Subcutaneous adipose tissue (tissue), 4 donors: Measurements from ENCODE around the gene BAX. TPM values are rescaled to one million over a fixed set of nuclear protein-coding genes. Genes with fewer than 3 reads are reported as not detected.

Source experiments
- CTCF ChIP-seq: fragments of 450-650 bp; IDR thresholded peaks from one replicate; pipeline ENCODE4 v1.5.1; 2016; ENCODE audit warnings: low read depth, mild to moderate bottlenecking, control low read depth, antibody characterized with exemption, moderate library complexity
- total RNA-seq, 4 donors: library from RNA; depleted of rRNA; stranded (reverse); fragments of >200 nt; gene quantifications; one replicate each; pipeline ENCODE4 v1.1.0, GENCODE V29; 2016

The BAX gene
- total RNA-seq, 4 donors from 2014 or later = 21.0 to 37.2 (median 31.2) TPM

- TF ChIP-seq CTCF = no peak
These were observed 10.5 kb downstream of the BAX start, which contains the start of gene FTL for GRCh38 chr19:48965040-48965805. Gene FTL, plus strand, starts transcription at chr19:48965309. Its CDS starts 199 bp downstream, at chr19:48965508.

GRCh38 chr19:48965806-48966540 is 11.3 kb downstream of the BAX start:
- no peak for TF ChIP-seq CTCF

- no peak for TF ChIP-seq CTCF
These were observed 12.1 kb downstream of the BAX start for GRCh38 chr19:48966541-48967345.

- no peak for TF ChIP-seq CTCF
These were observed 12.9 kb downstream of the BAX start for GRCh38 chr19:48967346-48968178.

GRCh38 chr19:48968179-48968661 is 13.5 kb downstream of the BAX start:
- TF ChIP-seq CTCF = no peak

GRCh38 chr19:48968813-48969218 is 14.1 kb downstream of the BAX start:
- TF ChIP-seq CTCF = no peak
